ENCODE measurements around the gene SGTB. TPM values are rescaled to one million over a fixed set of nuclear protein-coding genes. Genes with fewer than 3 reads are reported as not detected.
A peak's percentile ranks its signal among the peaks of the same experiment; 100 is the strongest.

SGTB gene
- total and polyA plus RNA-seq, 10 donors: 2.0 to 16.3 (median 13.0) TPM

GRCh38 chr5:65750938-65751337, 29.0 kb upstream of the SGTB start:
- TF ChIP-seq POLR2A (IDR thresholded peaks at IDR 0.05) (no peak), POLR2AphosphoS5 (IDR thresholded peaks at IDR 0.05) (no peak), CTCF (IDR thresholded peaks at IDR 0.05 in 8 of 11, conservative IDR thresholded peaks at IDR 0.05 in 3 of 11) (no peak)
- no peaks in the 10 kb centered on the region for H3K4me1 ChIP-seq
- no peak overlapping the region for H3K27ac ChIP-seq
- H3K36me3 ChIP-seq: no peaks in the 10 kb centered on the region
- DNase-seq: no peak
- intact Hi-C loops (cut with DNase I; ENCODE audit: low total_unique reads): no loop called here
- WGBS, 5 donors: 82 to 86% (median 84%) methylated on average over 2 of the region's 2 CpGs
- H3K4me3 ChIP-seq: no peak overlapping the region
- H3K9me3 ChIP-seq: no peaks in the 10 kb centered on the region
- H3K27me3 ChIP-seq (replicated peaks in 1 of 7): no peaks in the 10 kb centered on the region

DNA sequence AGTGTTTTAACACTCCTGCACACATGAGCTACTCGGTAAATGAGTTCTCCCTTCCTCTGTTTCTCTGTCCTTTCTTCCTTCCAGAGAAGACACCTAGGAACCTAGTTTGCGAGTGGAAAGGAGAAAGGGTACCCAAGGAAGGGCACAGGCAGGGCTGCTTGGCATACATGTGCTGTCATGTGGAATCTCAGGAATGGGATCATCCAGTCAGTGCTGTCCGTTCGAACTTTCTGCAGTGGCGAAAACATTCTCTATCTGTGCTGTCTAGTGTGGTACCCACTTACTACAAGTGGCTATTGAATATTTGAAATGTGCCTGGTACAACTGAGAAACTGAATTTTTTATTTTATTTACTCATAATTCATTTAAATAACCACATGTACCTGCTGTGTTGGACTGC, 28.0 kb upstream of the SGTB start:
- DNase-seq: no peak
- 96 to 98% (median 97%) methylated on average over 5 of the region's 5 CpGs for WGBS, 5 donors

GRCh38 chr5:65749221-65749844, 27.4 kb upstream of the SGTB start:
- intact Hi-C loops (cut with DNase I; ENCODE audit: low total_unique reads): no loop called here
- DNase-seq: no peak
- Histone ChIP-seq H3K27me3 (replicated peaks in 1 of 7) (no peaks in the 10 kb centered on the region), H3K36me3 (no peaks in the 10 kb centered on the region), H3K4me3 (no peak overlapping the region), H3K9me3 (no peaks in the 10 kb centered on the region), H3K27ac (no peak overlapping the region), H3K4me1 (no peaks in the 10 kb centered on the region)
- TF ChIP-seq POLR2AphosphoS5 (IDR thresholded peaks at IDR 0.05): no peak
- TF ChIP-seq CTCF (IDR thresholded peaks at IDR 0.05 in 8 of 11, conservative IDR thresholded peaks at IDR 0.05 in 3 of 11): no peak
- no peak for TF ChIP-seq POLR2A (IDR thresholded peaks at IDR 0.05)
- WGBS, 5 donors: 88 to 100% (median 96%) methylated on average over 1 of the region's 1 CpG

More for the DNA sequence above, 28.0 kb upstream of the SGTB start:
- no peaks in the 10 kb centered on the region for H3K27me3 ChIP-seq (replicated peaks in 1 of 7)
- intact Hi-C loops (cut with DNase I; ENCODE audit: low total_unique reads): no loop called here
- H3K4me1 ChIP-seq: no peaks in the 10 kb centered on the region
- TF ChIP-seq POLR2A (IDR thresholded peaks at IDR 0.05): no peak
- TF ChIP-seq CTCF (IDR thresholded peaks at IDR 0.05 in 8 of 11, conservative IDR thresholded peaks at IDR 0.05 in 3 of 11): no peak
- H3K27ac ChIP-seq: no peak overlapping the region
- no peak overlapping the region for H3K4me3 ChIP-seq
- H3K9me3 ChIP-seq: no peaks in the 10 kb centered on the region
- no peaks in the 10 kb centered on the region for H3K36me3 ChIP-seq

DNA sequence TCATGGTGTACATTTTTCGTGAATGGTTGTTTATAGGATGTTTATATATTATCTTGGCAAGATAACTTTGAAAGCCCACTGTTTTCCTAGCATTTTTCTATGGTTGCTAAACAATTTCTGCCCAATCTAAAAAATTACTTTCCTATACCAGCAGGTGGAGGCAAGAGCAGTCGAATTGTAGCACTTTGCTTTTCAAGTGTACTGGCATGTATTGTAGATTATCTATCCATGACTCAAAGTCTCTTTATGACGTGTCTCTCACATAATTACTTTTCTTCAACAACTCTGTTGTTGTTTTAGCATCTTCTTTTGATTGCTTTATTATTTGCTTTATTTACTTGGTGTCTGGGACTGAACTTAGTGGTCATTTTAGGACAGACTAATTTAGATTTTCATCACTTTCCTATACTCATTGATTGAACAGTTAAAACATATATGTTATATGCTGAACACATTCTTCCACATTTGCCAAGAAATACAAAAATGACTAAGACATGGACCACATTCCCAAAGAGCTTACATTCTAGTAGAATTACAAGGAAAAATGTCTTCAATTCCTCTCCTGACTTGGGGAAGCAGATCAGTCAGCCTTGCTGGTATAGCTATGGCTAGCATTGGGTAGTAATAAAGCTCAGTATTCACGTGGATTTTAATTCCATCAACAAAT, 20.8 kb upstream of the SGTB start:
- no peak for DNase-seq
- H3K36me3 ChIP-seq: no peaks in the 10 kb centered on the region
- H3K27ac ChIP-seq: no peak overlapping the region
- no peaks in the 10 kb centered on the region for H3K9me3 ChIP-seq
- no peaks in the 10 kb centered on the region for H3K27me3 ChIP-seq (replicated peaks in 1 of 7)
- 38 to 51% (median 43%) methylated on average over 4 of the region's 4 CpGs for WGBS, 5 donors
- peaks cover 0 to 7% (median 0%) of the 10 kb centered on the region in 6 donors for H3K4me1 ChIP-seq
- intact Hi-C loops (cut with DNase I; ENCODE audit: low total_unique reads): no loop called here
- no peak overlapping the region for H3K4me3 ChIP-seq
- TF ChIP-seq CTCF (IDR thresholded peaks at IDR 0.05 in 8 of 11, conservative IDR thresholded peaks at IDR 0.05 in 3 of 11): peak in 7 of 11 experiments; percentile 25 to 50 (median 45)
- no peak for TF ChIP-seq POLR2AphosphoS5 (IDR thresholded peaks at IDR 0.05)
